ENCODE data around the gene TP53TG5. TPM values are rescaled to one million over a fixed set of nuclear protein-coding genes. Genes with fewer than 3 reads are reported as not detected.
A peak's percentile ranks its signal among the peaks of the same experiment; 100 is the strongest.

The TP53TG5 gene
- total RNA-seq, 4 donors from 2014 or later = not detected

GRCh38 chr20:45344168-45344860 is 33.8 kb downstream of the TP53TG5 start:
- Histone ChIP-seq H3K27me3 (no peaks in the 10 kb centered on the region), H3K27ac (peak overlapping the region; percentile 18 to 96 (median 87)), H3K4me1 (peaks cover 0 to 77% (median 7%) of the 10 kb centered on the region in 4 donors), H3K9me3 (no peaks in the 10 kb centered on the region), H3K4me3 (peak overlapping the region in 2 of 4 donors; percentile 73 to 90), H3K36me3 (no peaks in the 10 kb centered on the region)
- DNase-seq = peak; percentile 22 to 76 (median 58)
- peak in 1 of 2 donors; percentile 10 for TF ChIP-seq POLR2A (IDR thresholded peaks at IDR 0.05)
- TF ChIP-seq, protein P1, sequence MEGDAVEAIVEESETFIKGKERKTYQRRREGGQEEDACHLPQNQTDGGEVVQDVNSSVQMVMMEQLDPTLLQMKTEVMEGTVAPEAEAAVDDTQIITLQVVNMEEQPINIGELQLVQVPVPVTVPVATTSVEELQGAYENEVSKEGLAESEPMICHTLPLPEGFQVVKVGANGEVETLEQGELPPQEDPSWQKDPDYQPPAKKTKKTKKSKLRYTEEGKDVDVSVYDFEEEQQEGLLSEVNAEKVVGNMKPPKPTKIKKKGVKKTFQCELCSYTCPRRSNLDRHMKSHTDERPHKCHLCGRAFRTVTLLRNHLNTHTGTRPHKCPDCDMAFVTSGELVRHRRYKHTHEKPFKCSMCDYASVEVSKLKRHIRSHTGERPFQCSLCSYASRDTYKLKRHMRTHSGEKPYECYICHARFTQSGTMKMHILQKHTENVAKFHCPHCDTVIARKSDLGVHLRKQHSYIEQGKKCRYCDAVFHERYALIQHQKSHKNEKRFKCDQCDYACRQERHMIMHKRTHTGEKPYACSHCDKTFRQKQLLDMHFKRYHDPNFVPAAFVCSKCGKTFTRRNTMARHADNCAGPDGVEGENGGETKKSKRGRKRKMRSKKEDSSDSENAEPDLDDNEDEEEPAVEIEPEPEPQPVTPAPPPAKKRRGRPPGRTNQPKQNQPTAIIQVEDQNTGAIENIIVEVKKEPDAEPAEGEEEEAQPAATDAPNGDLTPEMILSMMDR (IDR thresholded peaks at IDR 0.05) = no peak

GRCh38 chr20:45343532-45344167 is 34.5 kb downstream of the TP53TG5 start:
- DNase-seq = peak in 2 of 3 donors; percentile 68 to 80
- no peaks in the 10 kb centered on the region for H3K27me3 ChIP-seq
- H3K36me3 ChIP-seq = no peaks in the 10 kb centered on the region
- H3K9me3 ChIP-seq = no peaks in the 10 kb centered on the region
- H3K27ac ChIP-seq = peak overlapping the region; percentile 18 to 96 (median 87)
- TF ChIP-seq, protein P1 (IDR thresholded peaks at IDR 0.05) = no peak
- no peak for TF ChIP-seq POLR2A (IDR thresholded peaks at IDR 0.05)
- H3K4me1 ChIP-seq = peaks cover 0 to 83% (median 8%) of the 10 kb centered on the region in 4 donors
- peak overlapping the region in 2 of 4 donors; percentile 73 to 90 for H3K4me3 ChIP-seq

DNA sequence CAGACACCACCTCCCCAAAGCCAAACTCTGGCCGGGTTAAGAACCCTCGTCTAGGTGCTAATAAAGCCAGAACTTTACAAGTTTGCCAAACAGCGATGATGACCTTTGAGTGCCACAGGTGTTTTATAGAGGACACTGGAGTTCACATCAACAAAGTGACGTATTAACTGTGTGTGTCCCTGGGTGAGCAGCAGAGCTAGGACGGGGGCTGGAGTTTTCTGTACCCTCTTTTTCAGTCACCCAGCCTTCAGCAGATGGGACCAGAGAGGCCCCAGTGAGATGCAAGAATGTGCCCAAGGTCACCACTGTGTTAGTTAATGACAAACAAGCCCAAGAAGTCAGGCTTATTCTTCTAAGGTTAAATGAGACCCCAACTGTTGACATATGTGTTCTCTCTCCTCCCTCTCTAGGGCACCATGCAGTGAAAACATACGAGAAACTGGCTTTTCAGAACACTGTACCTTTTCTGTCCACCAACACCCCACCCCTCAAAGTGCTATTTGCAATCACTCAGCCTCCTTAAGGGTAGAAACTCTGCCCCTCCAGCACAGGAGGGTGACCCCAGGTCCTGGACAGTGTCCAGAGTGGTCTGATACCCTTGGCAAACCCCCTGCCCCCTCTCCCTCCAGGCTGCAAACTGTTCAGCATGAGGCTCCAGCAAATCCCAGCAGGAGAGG is 35.1 kb downstream of the TP53TG5 start:
- TF ChIP-seq POLR2A (IDR thresholded peaks at IDR 0.05) = no peak
- TF ChIP-seq, protein P1 (IDR thresholded peaks at IDR 0.05) = no peak
- peak overlapping the region; percentile 18 to 96 (median 87) for H3K27ac ChIP-seq
- peaks cover 0 to 90% (median 14%) of the 10 kb centered on the region in 4 donors for H3K4me1 ChIP-seq
- H3K9me3 ChIP-seq = no peaks in the 10 kb centered on the region
- DNase-seq = no peak
- H3K4me3 ChIP-seq = peak overlapping the region in 2 of 4 donors; percentile 73 to 90
- no peaks in the 10 kb centered on the region for H3K36me3 ChIP-seq
- no peaks in the 10 kb centered on the region for H3K27me3 ChIP-seq

- Histone ChIP-seq H3K27ac (peak overlapping the region; percentile 1 to 96 (median 87)), H3K9me3 (no peaks in the 10 kb centered on the region), H3K27me3 (no peaks in the 10 kb centered on the region), H3K4me3 (peak overlapping the region in 2 of 4 donors; percentile 73 to 90), H3K4me1 (peaks cover 0 to 98% (median 17%) of the 10 kb centered on the region in 4 donors), H3K36me3 (no peaks in the 10 kb centered on the region)
- TF ChIP-seq, protein P1 (IDR thresholded peaks at IDR 0.05) = no peak
- TF ChIP-seq POLR2A (IDR thresholded peaks at IDR 0.05) = no peak
- DNase-seq = peak in 2 of 3 donors; percentile 59 to 60
Measured at GRCh38 chr20:45341939-45342854, 35.9 kb downstream of the TP53TG5 start.

GRCh38 chr20:45341579-45341938 is 36.6 kb downstream of the TP53TG5 start:
- no peak for DNase-seq
- H3K4me3 ChIP-seq = peak overlapping the region in 2 of 4 donors; percentile 73 to 90

More at GRCh38 chr20:45341579-45341938, 36.6 kb downstream of the TP53TG5 start:
- Histone ChIP-seq H3K27ac (peak overlapping the region in 3 of 4 donors; percentile 82 to 96 (median 92)), H3K4me1 (peaks cover 0 to 100% (median 17%) of the 10 kb centered on the region in 4 donors), H3K36me3 (no peaks in the 10 kb centered on the region), H3K9me3 (no peaks in the 10 kb centered on the region), H3K27me3 (no peaks in the 10 kb centered on the region)
- TF ChIP-seq, protein P1 (IDR thresholded peaks at IDR 0.05) = no peak
- TF ChIP-seq POLR2A (IDR thresholded peaks at IDR 0.05) = no peak

All from Peyer's patch (tissue), 4 donors.